ENCODE measurements around the gene WFDC5.

- no peak for TF ChIP-seq CTCF (IDR thresholded peaks at IDR 0.05)
- no peak for TF ChIP-seq POLR2A (IDR thresholded peaks at IDR 0.05)
Measured at GRCh38 chr20:45087814-45088213, 27.2 kb downstream of the WFDC5 start.

Data from lower leg skin (tissue), 3 donors.